HL-60 (cell line): Measurements from ENCODE around the gene MRGPRG.

Experiments used
- DNase-seq, 2 experiments: peaks; one replicate each; pipeline ENCODE4 v3.0.0-alpha.2; 2010 to 2020; ENCODE audit warnings: low read depth in 1 of 2, low spot score in 1 of 2
- H3K27ac ChIP-seq: fragments of 250-450 bp; sonication (Bioruptor Pico); replicated peaks from 2 replicates; pipeline ENCODE4 v1.5.1; 2020; ENCODE audit warnings: mild to moderate bottlenecking, moderate library complexity
- H3K27me3 ChIP-seq: fragments of 250-450 bp; sonication (Bioruptor Pico); 2 replicates; pipeline ENCODE4 v1.5.1; 2021; ENCODE audit warnings: mild to moderate bottlenecking, moderate library complexity; ENCODE audit not compliant: insufficient read depth, poor library complexity, severe bottlenecking
- H3K4me3 ChIP-seq: replicated peaks from 2 replicates; pipeline ENCODE4 v1.5.1; 2011; ENCODE audit warnings: mild to moderate bottlenecking, control low read depth, low read length; ENCODE audit not compliant: insufficient read depth
- CTCF ChIP-seq: IDR thresholded peaks from one replicate; pipeline ENCODE4 v1.5.1; 2011; ENCODE audit warnings: low read length, control low read depth, inconsistent platforms; ENCODE audit not compliant: insufficient read depth
- GABPA ChIP-seq: IDR thresholded peaks from 2 replicates; pipeline ENCODE4 v1.6.1; 2012; ENCODE audit warnings: low read depth
- POLR2AphosphoS5 ChIP-seq: IDR thresholded peaks from 2 replicates; pipeline ENCODE4 v1.6.1; 2012; ENCODE audit warnings: low read depth
- REST ChIP-seq: IDR thresholded peaks from 2 replicates; pipeline ENCODE4 v1.6.1; 2012; ENCODE audit warnings: low read depth; ENCODE audit not compliant: insufficient replicate concordance
- SPI1 ChIP-seq: IDR thresholded peaks from 2 replicates; pipeline ENCODE4 v1.6.1; 2012; ENCODE audit warnings: low read depth, mild to moderate bottlenecking, borderline replicate concordance

The MRGPRG gene

GRCh38 chr11:3232956-3233355 lies 14.3 kb upstream of the MRGPRG start:
- TF ChIP-seq GABPA (no peak), POLR2AphosphoS5 (no peak), REST (no peak), SPI1 (no peak), CTCF (no peak)
- H3K27me3 ChIP-seq, result no peaks in the 10 kb centered on the region
- no peak for DNase-seq
- H3K27ac ChIP-seq, result no peak overlapping the region
- no peak overlapping the region for H3K4me3 ChIP-seq

GRCh38 chr11:3231851-3232744 lies 13.5 kb upstream of the MRGPRG start, which contains the start of gene MRGPRE:
Gene MRGPRE (minus strand): TSS chr11:3232417. CDS start chr11:3228799, 3,618 bp downstream.
- TF ChIP-seq SPI1, result no peak
- no peak for TF ChIP-seq POLR2AphosphoS5
- TF ChIP-seq CTCF, result no peak
- no peak for TF ChIP-seq REST
- TF ChIP-seq GABPA, result no peak
- Histone ChIP-seq H3K27ac (no peak within 1 kb of the TSS), H3K27me3 (no peaks in the 10 kb centered on the region), H3K4me3 (no peak within 1 kb of the TSS)
- DNase-seq, result peak in 1 of 2 experiments; percentile 0

GRCh38 chr11:3231550-3231850 lies 12.9 kb upstream of the MRGPRG start:
- no peak for TF ChIP-seq REST
- TF ChIP-seq GABPA, result no peak
- no peak for TF ChIP-seq CTCF
- TF ChIP-seq SPI1, result no peak
- no peak for TF ChIP-seq POLR2AphosphoS5
- H3K27ac ChIP-seq, result no peak overlapping the region
- H3K4me3 ChIP-seq, result no peak overlapping the region
- DNase-seq, result no peak
- no peaks in the 10 kb centered on the region for H3K27me3 ChIP-seq
